Neural cell (in vitro differentiated cells): ENCODE results near the gene SYT11. TPM values are rescaled to one million over a fixed set of nuclear protein-coding genes. Genes with fewer than 3 reads are reported as not detected.

ENCODE experiments used
- H2AFZ ChIP-seq: fragments of 200-600, 300-800 bp; sonication (generic), shearing (Covaris generic); 2 replicates; pipeline ENCODE4 v1.6.0; 2014; ENCODE audit warnings: low read depth, mild to moderate bottlenecking, antibody characterized with exemption, low read length, moderate library complexity
- H3F3A ChIP-seq: fragments of 200-600 bp; shearing (Covaris generic); 2 replicates; pipeline ENCODE4 v1.6.1; 2016; ENCODE audit warnings: mild to moderate bottlenecking, moderate library complexity, mixed read lengths, antibody characterized with exemption, low read length; ENCODE audit not compliant: insufficient read depth, poor library complexity, severe bottlenecking
- H3K27ac ChIP-seq: fragments of 200-600, 300-800 bp; sonication (generic), shearing (Covaris generic); 2 replicates; pipeline ENCODE4 v1.5.1; 2014; ENCODE audit warnings: mild to moderate bottlenecking, low read length, moderate library complexity
- H3K27me3 ChIP-seq: fragments of 300-800, 200-600 bp; sonication (generic), shearing (Covaris generic); 2 replicates; pipeline ENCODE4 v1.6.0; 2014; ENCODE audit warnings: mild to moderate bottlenecking, low read depth, low read length, moderate library complexity; ENCODE audit not compliant: insufficient read depth
- H3K36me3 ChIP-seq: fragments of 300-800, 200-600 bp; sonication (generic), shearing (Covaris generic); 2 replicates; pipeline ENCODE4 v1.5.1; 2014; ENCODE audit warnings: mild to moderate bottlenecking, antibody characterized with exemption, low read length, moderate library complexity; ENCODE audit not compliant: insufficient read depth
- H3K4me2 ChIP-seq: fragments of 300-800, 200-600 bp; sonication (generic), shearing (Covaris generic); 2 replicates; pipeline ENCODE4 v1.6.0; 2014; ENCODE audit warnings: mild to moderate bottlenecking, low read length
- H3K4me3 ChIP-seq: fragments of 300-800, 200-600 bp; sonication (generic), shearing (Covaris generic); 2 replicates; pipeline ENCODE4 v1.5.1; 2014; ENCODE audit warnings: mild to moderate bottlenecking, low read length, moderate library complexity
- H3K79me2 ChIP-seq: fragments of 200-600 bp; shearing (Covaris generic); replicated peaks from 2 replicates; pipeline ENCODE4 v1.6.0; 2014; ENCODE audit warnings: mild to moderate bottlenecking, low read length, moderate library complexity; ENCODE audit not compliant: insufficient read depth
- H3K9ac ChIP-seq: fragments of 300-800, 200-600 bp; sonication (generic), shearing (Covaris generic); 2 replicates; pipeline ENCODE4 v1.6.1; 2016; ENCODE audit warnings: mild to moderate bottlenecking, low read length, mixed read lengths
- H3K9me2 ChIP-seq: fragments of 200-600 bp; shearing (Covaris generic); 2 replicates; pipeline ENCODE4 v1.6.1; 2016; ENCODE audit warnings: mild to moderate bottlenecking, low read length, mixed read lengths; ENCODE audit not compliant: insufficient read depth
- H3K9me3 ChIP-seq: fragments of 200-600, 300-800 bp; sonication (generic), shearing (Covaris generic); 2 replicates; pipeline ENCODE4 v1.6.1; 2016; ENCODE audit warnings: mild to moderate bottlenecking, mixed run types, low read length, moderate library complexity, mixed read lengths
- H4K20me1 ChIP-seq: fragments of 200-600 bp; shearing (Covaris generic); 2 replicates; pipeline ENCODE4 v1.6.1; 2016; ENCODE audit warnings: mild to moderate bottlenecking, mixed run types; ENCODE audit not compliant: insufficient read depth
- CTCF ChIP-seq: fragments of 450-650 bp; IDR thresholded peaks from 2 replicates; pipeline ENCODE4 v1.5.1; 2014; ENCODE audit warnings: antibody characterized with exemption, mild to moderate bottlenecking, moderate library complexity; ENCODE audit not compliant: poor library complexity, severe bottlenecking
- EP300 ChIP-seq: fragments of 450-650 bp; conservative IDR thresholded peaks from 2 replicates; pipeline ENCODE4 v1.6.1; 2014; ENCODE audit warnings: antibody characterized with exemption, mild to moderate bottlenecking, moderate library complexity; ENCODE audit not compliant: poor library complexity, severe bottlenecking
- EZH2 ChIP-seq: fragments of 200-600, 300-800 bp; shearing (Covaris generic), sonication (generic); IDR thresholded peaks from 2 replicates; pipeline ENCODE4 v1.6.1; 2014; ENCODE audit warnings: antibody characterized with exemption, low read length, borderline replicate concordance, mild to moderate bottlenecking; ENCODE audit not compliant: insufficient read depth, poor library complexity, severe bottlenecking
- MXI1 ChIP-seq: fragments of 450-650 bp; conservative IDR thresholded peaks from 2 replicates; pipeline ENCODE4 v1.6.1; 2014; ENCODE audit warnings: antibody characterized with exemption, mild to moderate bottlenecking; ENCODE audit not compliant: poor library complexity, severe bottlenecking
- POLR2AphosphoS5 ChIP-seq: IDR thresholded peaks from 2 replicates; pipeline ENCODE4 v1.6.1; 2012
- RAD21 ChIP-seq: fragments of 450-650 bp; conservative IDR thresholded peaks from 2 replicates; pipeline ENCODE4 v1.6.1; 2014; ENCODE audit warnings: antibody characterized with exemption, mild to moderate bottlenecking, moderate library complexity
- SMC3 ChIP-seq: fragments of 450-650 bp; conservative IDR thresholded peaks from 2 replicates; pipeline ENCODE4 v1.6.1; 2014; ENCODE audit warnings: antibody characterized with exemption, mild to moderate bottlenecking, moderate library complexity; ENCODE audit not compliant: poor library complexity
- TAF1 ChIP-seq: IDR thresholded peaks from 2 replicates; pipeline ENCODE4 v1.6.1; 2012; ENCODE audit warnings: low read depth
- polyA plus RNA-seq: library from polyadenylated mRNA; depleted of rRNA; stranded (reverse); fragments of >200 nt; gene quantifications from 2 replicates; pipeline ENCODE4 v1.2.3, GENCODE V29; 2014
- TF ChIP-seq, protein P1 (sequence below): IDR thresholded peaks from 2 replicates; pipeline ENCODE4 v1.6.1; 2012; ENCODE audit warnings: borderline replicate concordance

The SYT11 gene
- polyA plus RNA-seq, 1 donor from 2014 or later: 122 TPM

GRCh38 chr1:155850345-155850744 is 9.0 kb upstream of the SYT11 start:
- H3F3A ChIP-seq: no peaks in the 10 kb centered on the region
- H3K79me2 ChIP-seq: peaks cover 36% of the 10 kb centered on the region
- peak overlapping the region; percentile 44 for H3K4me3 ChIP-seq
- TF ChIP-seq POLR2AphosphoS5 (no peak), MXI1 (no peak), SMC3 (no peak), RAD21 (no peak), EP300 (no peak), TAF1 (no peak), CTCF (no peak)
- TF ChIP-seq, protein P1, sequence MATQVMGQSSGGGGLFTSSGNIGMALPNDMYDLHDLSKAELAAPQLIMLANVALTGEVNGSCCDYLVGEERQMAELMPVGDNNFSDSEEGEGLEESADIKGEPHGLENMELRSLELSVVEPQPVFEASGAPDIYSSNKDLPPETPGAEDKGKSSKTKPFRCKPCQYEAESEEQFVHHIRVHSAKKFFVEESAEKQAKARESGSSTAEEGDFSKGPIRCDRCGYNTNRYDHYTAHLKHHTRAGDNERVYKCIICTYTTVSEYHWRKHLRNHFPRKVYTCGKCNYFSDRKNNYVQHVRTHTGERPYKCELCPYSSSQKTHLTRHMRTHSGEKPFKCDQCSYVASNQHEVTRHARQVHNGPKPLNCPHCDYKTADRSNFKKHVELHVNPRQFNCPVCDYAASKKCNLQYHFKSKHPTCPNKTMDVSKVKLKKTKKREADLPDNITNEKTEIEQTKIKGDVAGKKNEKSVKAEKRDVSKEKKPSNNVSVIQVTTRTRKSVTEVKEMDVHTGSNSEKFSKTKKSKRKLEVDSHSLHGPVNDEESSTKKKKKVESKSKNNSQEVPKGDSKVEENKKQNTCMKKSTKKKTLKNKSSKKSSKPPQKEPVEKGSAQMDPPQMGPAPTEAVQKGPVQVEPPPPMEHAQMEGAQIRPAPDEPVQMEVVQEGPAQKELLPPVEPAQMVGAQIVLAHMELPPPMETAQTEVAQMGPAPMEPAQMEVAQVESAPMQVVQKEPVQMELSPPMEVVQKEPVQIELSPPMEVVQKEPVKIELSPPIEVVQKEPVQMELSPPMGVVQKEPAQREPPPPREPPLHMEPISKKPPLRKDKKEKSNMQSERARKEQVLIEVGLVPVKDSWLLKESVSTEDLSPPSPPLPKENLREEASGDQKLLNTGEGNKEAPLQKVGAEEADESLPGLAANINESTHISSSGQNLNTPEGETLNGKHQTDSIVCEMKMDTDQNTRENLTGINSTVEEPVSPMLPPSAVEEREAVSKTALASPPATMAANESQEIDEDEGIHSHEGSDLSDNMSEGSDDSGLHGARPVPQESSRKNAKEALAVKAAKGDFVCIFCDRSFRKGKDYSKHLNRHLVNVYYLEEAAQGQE: no peak
- H3K36me3 ChIP-seq: no peaks in the 10 kb centered on the region
- no peak overlapping the region for H3K9ac ChIP-seq
- no peaks in the 10 kb centered on the region for H3K27me3 ChIP-seq
- no peaks in the 10 kb centered on the region for H3K9me3 ChIP-seq
- peak overlapping the region; percentile 35 for H3K4me2 ChIP-seq
- H3K27ac ChIP-seq: no peak overlapping the region
- H4K20me1 ChIP-seq: no peaks in the 10 kb centered on the region
- H2AFZ ChIP-seq: no peak overlapping the region
- no peaks in the 10 kb centered on the region for H3K9me2 ChIP-seq

DNA sequence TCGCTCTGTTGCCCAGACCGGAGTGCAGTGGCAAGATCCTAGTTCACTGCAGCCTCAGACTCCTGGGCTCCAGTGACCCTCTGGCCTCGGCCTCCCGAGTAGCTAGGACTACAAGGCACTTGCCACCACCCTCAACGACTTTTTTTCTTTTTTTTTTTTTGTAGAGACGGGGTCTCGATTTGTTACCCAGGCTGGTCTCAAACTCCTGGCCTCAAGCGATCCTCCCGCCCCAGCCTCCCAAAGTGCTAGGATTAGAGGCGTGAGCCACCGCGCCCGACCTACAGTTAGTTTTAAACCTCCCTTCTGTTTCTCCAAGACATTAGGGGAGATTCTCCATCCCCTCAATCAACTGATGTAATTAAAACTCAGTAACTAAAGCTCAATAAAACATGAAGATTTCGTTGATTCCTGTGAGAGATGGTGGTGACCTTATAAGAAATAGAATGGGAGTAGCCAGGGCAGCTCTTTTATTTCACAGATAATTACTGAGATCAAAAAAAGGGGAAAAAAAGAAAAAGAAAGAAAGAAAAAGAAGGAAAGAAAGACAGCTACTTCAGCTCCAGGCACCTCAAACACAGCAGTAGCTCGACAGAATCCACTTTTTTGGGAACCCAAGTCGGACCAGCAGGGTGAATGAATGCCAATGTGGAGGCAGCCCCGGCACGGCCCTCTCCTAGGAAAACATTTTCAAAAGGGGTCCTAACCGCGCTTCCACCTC is 3.0 kb upstream of the SYT11 start:
- Histone ChIP-seq H3K4me2 (peak overlapping the region; percentile 33), H3K79me2 (peaks cover 54% of the 10 kb centered on the region), H3F3A (peaks cover 8% of the 10 kb centered on the region), H3K9me2 (no peaks in the 10 kb centered on the region), H3K27ac (peak overlapping the region; percentile 67), H3K4me3 (peak overlapping the region; percentile 72), H3K27me3 (no peaks in the 10 kb centered on the region), H3K36me3 (no peaks in the 10 kb centered on the region), H2AFZ (peak overlapping the region; percentile 70), H3K9me3 (no peaks in the 10 kb centered on the region), H3K9ac (peak overlapping the region; percentile 81), H4K20me1 (no peaks in the 10 kb centered on the region)
- TF ChIP-seq POLR2AphosphoS5 (no peak), SMC3 (no peak), EZH2 (no peak), TAF1 (no peak), CTCF (no peak), MXI1 (no peak)
